GM21619 (cell line): ENCODE data around the gene LRRC75A.
"Not testable (repeated sequence)": the region's sequence is repeated elsewhere in the genome, so short reads cannot be mapped to it uniquely, and the experiment has no call there.

ENCODE experiments used
- ATAC-seq: cut with Tn5 transposase; IDR thresholded peaks from one replicate; pipeline ENCODE4 v1.9.1; 2021; ENCODE audit not compliant: unreplicated experiment

LRRC75A gene

GRCh38 chr17:16491703-16492612 lies at the start of gene LRRC75A:
TSS of gene LRRC75A (minus strand) at chr17:16492193. CDS start at chr17:16491990, 203 bp downstream.
- ATAC-seq: no peak

GRCh38 chr17:16537130-16537458 lies 45.1 kb upstream of the LRRC75A start:
- ATAC-seq: no peak

- ATAC-seq: no peak
Observed at GRCh38 chr17:16534236-16534635, 42.2 kb upstream of the LRRC75A start.

- no peak for ATAC-seq
Observed at GRCh38 chr17:16529906-16530305, 37.9 kb upstream of the LRRC75A start.

GRCh38 chr17:16527298-16527697 lies 35.3 kb upstream of the LRRC75A start:
- ATAC-seq: no peak

- not testable (repeated sequence) for ATAC-seq
Observed at GRCh38 chr17:16525556-16525955, 33.6 kb upstream of the LRRC75A start.

GRCh38 chr17:16521070-16521727 lies 29.2 kb upstream of the LRRC75A start:
- ATAC-seq: peak; percentile 77

- no peak for ATAC-seq
Observed at GRCh38 chr17:16519021-16519420, 27.0 kb upstream of the LRRC75A start.

GRCh38 chr17:16517477-16517876 lies 25.5 kb upstream of the LRRC75A start:
- no peak for ATAC-seq

- no peak for ATAC-seq
Observed at GRCh38 chr17:16516594-16517051, 24.6 kb upstream of the LRRC75A start.

GRCh38 chr17:16515933-16516332 lies 23.9 kb upstream of the LRRC75A start:
- ATAC-seq: no peak

GRCh38 chr17:16513873-16514272 lies 21.9 kb upstream of the LRRC75A start:
- no peak for ATAC-seq

- ATAC-seq: no peak
Observed at GRCh38 chr17:16512011-16512410, 20.0 kb upstream of the LRRC75A start.

- ATAC-seq: no peak
Observed at GRCh38 chr17:16511593-16511992, 19.6 kb upstream of the LRRC75A start.

GRCh38 chr17:16507918-16508533 lies 16.0 kb upstream of the LRRC75A start:
- no peak for ATAC-seq

- no peak for ATAC-seq
Observed at GRCh38 chr17:16506188-16506587, 14.2 kb upstream of the LRRC75A start.

- no peak for ATAC-seq
Observed at GRCh38 chr17:16504984-16505383, 13.0 kb upstream of the LRRC75A start.

- ATAC-seq: no peak
Observed at GRCh38 chr17:16496820-16497489, 5.0 kb upstream of the LRRC75A start.

- no peak for ATAC-seq
Observed at GRCh38 chr17:16495980-16496819, 4.2 kb upstream of the LRRC75A start.

- ATAC-seq: no peak
Observed at GRCh38 chr17:16495561-16495960, 3.6 kb upstream of the LRRC75A start.
